NCI-H187 (cell line): ENCODE measurements around the gene UPF3A.
"Not testable (repeated sequence)": the region's sequence is repeated elsewhere in the genome, so short reads cannot be mapped to it uniquely, and the experiment has no call there.

ENCODE experiments used
- DNase-seq, 2 experiments: peaks; one replicate each; lab custom pipeline; 2025; lab: John Stamatoyannopoulos, UW

Gene UPF3A, protein sequence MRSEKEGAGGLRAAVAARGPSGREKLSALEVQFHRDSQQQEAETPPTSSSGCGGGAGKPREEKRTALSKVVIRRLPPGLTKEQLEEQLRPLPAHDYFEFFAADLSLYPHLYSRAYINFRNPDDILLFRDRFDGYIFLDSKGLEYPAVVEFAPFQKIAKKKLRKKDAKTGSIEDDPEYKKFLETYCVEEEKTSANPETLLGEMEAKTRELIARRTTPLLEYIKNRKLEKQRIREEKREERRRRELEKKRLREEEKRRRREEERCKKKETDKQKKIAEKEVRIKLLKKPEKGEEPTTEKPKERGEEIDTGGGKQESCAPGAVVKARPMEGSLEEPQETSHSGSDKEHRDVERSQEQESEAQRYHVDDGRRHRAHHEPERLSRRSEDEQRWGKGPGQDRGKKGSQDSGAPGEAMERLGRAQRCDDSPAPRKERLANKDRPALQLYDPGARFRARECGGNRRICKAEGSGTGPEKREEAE

DNA sequence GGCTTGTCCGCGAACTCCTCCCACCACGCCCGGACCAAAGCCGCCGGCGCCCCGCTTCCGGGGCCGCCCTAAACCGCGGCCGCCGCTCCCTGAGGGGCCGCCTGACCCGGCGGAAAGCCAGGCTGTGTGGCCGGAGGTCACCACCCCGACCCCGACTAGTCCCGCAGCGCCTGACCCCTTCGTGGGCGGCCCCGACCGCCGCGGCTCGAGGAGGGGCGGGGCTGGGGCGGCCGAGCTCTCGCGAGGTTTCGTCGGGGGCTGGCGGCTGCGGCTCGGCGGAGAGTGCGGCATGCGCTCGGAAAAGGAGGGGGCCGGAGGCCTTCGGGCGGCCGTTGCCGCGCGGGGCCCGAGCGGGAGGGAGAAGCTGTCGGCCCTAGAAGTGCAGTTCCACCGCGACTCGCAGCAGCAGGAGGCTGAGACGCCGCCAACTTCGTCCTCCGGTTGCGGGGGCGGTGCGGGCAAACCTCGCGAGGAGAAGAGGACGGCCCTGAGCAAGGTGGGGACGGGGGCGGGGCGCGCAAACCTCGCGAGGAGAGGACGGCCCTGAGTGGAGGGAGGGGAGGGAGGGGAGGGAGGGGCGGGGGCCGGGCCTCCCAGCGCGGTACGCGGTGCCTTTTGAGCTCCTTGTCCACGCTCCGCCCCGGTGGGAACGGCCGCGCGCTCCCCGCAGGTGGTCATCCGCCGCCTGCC is at the start of gene UPF3A:
UPF3A (plus strand) TSS at position 251 of the 690 bp plus-strand sequence; CDS start at position 290, 39 bp downstream.
- DNase-seq = peak; percentile 97

DNA sequence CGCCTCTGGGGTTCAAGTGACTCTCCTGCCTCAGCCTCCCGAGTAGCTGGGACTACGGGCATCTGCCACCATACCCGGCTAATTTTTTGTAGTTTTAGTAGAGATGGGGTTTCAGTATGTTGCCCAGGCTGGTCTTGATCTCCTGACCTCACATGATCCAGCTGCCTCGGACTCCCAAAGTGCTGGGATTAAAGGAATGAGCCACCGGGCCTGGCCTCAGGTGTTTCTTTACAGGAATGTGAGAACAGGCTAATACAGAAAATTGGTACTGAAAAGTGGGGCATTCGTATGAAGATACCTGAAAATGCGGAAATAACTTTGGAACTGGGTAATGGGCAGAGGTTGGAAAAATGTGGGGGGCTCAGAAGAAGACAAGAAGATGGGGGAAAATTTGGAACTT is 49.5 kb upstream of the UPF3A start:
- DNase-seq = no peak

DNA sequence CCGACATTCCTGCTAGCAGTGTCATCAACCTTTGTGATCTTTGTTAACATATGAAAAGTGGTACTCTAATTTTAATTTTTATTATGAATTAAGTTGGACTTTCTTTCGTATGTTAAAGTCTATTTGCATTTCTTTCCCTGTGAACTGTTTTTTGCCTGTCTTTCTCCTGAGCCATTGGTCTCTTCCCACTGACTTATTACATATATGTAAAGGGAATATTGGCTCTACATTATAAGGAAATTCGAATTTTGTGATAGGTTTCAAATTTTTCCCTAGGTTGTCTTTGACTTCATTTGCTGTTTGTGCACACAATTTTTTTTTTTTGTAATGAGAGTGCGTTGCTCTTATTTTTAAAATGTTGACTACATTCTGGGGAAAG is 47.1 kb upstream of the UPF3A start:
- no peak for DNase-seq

DNA sequence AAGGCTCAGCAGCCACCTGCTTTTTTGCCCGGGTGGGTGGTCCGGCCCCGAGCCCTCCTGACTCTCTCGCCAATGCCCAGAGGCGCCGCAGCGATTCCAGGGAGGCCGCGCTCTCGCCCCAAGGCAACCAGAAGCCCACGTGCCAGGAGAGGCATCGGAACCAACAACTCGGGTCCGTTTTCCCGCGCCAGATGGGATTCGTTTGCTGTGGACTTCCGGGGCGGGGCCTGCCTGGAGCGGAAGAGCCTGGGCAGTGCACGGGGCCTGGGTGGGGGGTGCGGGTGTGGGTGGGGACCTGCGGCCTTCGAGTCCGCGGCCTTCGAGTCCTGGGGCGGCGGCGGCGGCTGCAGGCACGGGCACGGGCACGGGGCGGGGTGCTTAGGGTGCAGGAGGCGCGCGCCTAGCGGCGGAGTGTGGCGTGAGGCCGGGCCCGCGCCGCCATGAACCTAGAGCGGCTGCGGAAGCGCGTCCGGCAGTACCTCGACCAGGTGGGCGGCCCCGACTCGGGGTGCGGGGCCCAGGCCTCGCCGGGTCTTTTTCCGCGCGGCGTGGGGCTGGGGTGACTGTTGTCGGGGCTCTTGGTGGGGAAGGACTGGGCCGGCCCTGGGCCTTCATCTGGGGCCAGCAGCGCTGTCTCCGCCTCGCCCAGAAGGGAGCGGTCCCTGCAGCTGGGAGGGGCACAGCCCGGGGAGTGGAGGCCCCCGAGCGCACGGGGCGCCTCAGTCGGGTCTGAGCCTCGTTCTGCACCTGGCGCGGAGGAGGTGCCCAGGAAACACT is 46.6 kb upstream of the UPF3A start, which contains the start of gene CDC16:
CDC16 (plus strand) TSS at position 253 of the 777 bp plus-strand sequence; CDS start at position 441, 188 bp downstream.
- peak; percentile 85 to 99 for DNase-seq

DNA sequence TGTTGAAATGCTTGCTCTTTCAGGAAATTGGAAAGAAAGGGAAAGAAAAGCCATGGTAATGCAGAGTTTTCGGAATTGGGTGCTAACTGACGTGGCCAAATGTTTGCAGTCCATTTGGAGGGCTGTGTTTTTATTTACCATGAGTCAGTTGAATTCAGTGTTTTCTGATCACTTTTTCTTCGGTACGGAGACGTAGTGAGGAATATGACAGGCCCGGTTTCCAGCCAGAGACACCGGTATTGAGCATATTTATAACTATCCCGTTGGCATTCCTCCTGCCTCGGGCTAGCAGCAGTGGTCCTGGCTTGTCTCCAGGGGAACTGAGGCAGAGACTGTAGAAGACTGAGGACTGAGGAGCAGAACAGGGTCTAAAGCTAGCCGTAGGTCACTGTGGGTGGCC is 45.7 kb upstream of the UPF3A start:
- no peak for DNase-seq

DNA sequence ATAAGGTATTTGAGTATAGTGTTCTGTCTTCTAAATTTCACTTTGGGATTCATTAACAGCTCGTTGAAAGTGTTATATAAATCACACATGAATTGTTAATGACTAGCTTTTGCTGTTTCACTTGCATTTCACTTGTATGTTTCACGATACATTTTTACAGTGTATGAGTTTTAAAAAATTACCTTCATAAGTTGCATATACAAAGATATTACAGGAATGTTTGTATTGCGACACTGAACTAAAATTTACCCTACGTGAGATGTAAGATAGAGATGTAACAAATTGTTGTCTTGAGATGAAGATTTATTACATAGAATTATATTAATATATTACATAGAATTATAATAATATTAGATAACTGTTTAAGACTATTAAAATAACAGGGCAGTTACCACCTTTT is 45.2 kb upstream of the UPF3A start:
- DNase-seq = no peak

DNA sequence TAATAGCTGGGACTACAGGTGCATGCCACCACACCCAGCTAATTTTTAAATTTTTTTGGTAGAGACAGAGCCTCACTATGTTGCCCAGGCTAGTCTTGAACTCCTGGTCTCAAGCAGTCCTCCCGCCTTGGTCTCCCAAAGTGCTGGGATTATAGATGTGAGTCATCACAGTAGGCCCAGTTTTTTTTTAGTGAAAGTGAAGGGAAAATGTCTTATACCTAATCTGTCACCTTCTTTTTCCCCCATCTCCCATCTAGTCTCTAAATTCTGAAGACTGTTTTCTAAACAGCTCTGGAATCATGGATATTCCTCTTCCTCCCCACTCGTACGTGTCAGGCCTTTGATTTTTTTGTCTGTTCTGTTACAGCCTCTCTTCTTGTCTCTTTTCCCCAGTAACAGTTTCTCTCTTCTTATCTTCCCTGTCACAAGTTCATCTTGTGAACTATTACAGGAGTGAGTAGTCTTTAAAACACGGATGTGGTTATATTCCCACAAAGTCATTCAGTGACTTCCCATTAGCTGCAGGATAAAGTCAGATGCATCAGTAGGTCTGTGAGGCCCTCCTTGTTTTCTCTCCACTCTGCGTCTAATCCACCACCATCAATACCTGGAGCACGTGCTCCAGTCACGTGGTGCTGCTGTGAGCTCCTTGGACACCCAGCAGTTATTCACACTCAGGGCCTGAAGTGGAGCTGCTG is 43.8 kb upstream of the UPF3A start:
- no peak for DNase-seq

DNA sequence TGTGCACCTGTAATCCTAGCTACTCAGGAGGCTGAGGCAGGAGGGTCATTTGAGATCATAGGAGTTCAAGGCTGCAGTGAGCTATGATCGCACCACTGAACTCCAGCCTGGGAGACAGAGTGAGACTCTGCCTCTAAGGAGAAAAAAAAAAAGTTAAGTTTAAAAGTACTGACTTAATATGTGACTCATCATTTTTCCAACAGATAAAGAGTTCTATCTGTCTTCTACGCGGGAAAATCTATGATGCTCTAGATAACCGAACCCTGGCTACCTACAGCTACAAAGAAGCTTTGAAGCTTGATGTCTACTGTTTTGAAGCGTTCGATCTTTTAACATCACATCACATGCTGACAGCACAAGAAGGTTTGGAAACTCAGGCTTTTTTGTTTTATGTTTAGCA is 39.5 kb upstream of the UPF3A start:
- no peak for DNase-seq

DNA sequence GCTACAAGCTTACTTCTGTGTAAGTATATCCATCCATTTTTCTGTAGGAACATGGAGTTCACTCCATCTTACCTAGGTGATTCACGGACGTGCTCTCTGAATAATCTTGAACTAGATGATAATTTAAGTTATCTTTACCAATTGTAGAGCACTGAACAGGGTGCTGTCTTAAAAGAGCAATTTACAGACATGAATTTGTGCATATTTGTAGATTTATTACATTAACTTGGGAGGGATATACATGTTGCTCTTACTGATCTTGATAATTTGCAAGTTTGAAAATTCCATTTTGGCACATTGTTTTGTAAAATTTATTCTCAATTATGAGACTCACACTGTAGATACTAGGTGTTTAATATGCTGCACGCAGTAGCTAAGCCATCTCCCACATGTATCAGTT is 37.4 kb upstream of the UPF3A start:
- no peak for DNase-seq

DNA sequence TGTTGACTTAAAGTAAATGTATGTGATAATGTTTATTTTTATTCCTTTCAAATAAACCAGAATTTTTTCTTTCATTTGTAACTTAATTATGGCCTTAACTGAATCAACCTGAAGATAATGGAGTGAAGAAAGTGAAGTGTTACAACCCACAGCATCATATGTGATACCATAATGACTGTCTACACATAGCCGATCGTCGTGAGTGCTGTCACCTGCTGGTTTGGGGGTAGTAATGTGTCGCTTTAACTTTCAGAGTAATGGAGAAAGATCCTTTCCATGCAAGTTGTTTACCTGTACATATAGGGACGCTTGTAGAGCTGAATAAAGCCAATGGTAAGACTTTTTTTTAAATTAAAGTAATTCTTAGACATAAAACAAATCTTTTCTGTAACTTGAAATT is 36.8 kb upstream of the UPF3A start:
- no peak for DNase-seq

DNA sequence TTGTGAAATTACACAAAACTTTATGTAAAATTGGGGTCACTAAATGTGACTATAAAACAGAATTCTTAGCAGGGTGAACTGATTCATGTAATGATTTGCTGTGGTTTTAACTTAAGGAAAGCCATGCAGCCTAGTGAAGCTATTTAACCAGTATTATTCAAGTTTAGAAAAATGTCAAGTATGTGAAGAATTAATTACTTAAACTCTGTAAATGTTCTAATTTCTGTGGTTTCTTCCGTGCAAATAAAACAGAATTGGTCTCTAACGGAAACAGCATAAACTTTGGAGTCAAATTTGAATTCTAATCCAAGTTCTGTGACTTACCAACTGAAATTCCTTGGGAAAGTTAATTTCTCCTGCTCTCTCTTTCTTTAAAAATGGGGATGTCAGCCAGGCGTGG is 33.4 kb upstream of the UPF3A start:
- DNase-seq = no peak

DNA sequence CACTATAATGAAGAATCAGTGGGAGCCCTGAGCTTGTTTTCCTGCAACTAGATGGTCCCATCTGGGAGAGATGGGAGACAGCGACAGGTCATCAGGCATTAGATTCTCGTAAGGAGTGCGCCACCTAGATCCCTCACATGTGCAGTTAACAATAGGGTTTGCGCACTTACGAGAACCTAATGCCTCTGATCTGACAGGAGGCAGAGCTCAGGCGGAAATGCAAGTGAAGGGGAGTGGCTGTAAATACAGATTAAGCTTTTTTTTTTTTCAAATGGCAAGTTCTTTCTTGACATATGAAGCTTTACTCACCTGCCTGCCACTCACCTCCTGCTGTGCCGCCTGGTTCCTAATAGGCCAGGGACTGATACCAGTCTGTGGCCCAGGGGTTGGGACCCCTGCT is 32.3 kb upstream of the UPF3A start:
- no peak for DNase-seq

DNA sequence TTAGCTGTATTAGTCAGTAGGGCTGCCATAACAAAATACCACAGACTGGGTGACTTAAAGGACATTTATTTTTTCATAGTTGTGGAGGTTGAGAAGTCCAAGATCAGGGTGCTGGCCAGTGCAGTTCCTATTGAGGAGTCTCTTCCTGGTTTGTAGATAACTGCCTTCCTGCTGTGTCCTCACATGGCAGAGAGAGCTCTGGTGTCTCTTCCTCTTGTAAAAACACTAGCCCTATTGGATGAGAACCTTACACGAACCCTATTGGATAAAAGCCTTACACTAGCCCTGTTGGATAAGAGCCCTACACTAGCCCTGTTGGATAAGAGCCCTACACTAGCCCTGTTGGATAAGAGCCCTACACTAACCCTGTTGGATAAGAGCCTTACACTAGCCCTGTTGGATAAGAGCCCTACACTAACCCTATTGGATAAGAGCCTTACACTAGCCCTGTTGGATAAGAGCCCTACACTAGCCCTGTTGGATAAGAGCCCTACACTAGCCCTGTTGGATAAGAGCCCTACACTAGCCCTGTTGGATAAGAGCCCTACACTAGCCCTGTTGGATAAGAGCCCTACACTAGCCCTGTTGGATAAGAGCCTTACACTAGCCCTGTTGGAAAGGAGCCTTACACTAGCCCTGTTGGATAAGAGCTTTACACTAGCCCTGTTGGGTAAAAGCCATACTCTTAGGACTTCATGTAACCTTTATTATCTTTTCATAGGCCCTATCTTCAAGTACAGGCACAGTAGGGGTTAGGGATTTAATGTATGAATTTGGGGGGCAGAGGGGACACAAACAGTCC is 29.6 kb upstream of the UPF3A start:
- not testable (repeated sequence) for DNase-seq

DNA sequence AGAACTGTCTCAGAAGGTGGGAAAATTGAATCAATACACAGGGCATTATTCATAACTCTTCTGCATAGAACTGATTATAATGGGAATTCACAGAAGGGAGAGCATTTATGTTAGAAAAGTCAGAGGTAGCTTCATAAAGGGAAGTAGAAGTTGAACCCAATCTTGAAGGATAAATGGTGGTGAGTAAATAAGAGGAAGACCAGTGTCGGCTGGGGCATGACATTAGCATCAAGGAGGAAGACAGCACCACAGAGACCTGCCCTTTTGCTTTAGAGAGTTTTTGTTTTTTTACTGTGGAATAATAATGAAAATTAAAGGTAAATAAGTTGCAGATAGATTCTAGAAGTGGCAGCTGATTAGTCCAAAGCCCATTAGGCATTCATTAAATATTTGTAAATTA is 24.9 kb upstream of the UPF3A start:
- DNase-seq = no peak

DNA sequence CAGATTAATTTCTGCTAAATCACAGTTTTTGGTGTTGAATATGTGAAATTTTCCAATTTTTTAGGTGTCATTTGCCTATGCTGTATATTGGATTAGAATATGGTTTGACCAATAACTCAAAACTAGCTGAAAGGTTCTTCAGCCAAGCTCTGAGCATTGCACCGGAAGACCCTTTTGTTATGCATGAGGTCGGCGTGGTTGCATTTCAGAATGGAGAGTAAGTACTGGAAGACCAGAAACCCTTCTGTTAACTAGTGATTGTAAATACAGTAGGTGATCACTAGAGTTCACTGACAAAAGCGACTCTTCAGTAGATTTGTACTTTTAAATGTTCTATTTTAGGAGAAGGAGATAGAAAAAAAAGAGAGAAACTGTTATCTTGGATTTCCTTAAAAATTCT is 24.4 kb upstream of the UPF3A start:
- DNase-seq = no peak

DNA sequence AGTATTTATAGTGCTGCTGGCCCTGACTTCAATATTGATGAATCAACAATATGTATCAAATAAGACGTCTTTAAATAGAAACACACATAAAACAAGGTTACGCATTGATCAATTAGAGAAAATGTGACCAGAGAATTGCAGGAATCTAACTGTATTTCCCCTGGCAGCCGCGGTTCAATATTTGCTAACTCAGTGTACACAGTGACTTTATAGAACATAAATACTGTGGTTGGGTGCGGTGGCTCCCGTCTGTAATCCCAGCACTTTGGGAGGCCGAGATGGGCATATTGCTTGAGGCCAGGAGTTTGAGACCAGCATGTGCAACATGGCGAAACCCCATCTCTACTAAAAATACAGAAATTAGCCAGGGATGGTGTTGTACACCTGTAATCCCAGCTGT is 22.8 kb upstream of the UPF3A start:
- no peak for DNase-seq

DNA sequence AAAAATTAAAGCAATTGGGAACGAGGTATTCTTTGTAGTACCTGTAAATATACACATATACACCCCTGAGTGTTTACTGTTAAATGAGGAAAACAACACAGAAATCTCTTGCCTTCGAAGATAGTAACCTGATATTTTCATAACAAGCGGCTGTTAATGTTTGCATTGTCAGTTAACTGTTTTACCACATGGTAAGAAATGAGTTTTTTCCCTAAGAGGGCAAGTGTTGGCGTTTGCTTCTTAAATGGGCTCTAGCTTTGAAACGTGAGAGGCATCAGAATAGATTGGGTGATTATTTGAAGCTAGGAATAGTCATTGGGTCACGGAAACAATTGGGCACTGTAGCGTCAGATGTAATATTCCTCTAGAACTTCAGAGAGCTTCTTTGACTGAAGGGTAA is 22.0 kb upstream of the UPF3A start:
- DNase-seq = no peak

DNA sequence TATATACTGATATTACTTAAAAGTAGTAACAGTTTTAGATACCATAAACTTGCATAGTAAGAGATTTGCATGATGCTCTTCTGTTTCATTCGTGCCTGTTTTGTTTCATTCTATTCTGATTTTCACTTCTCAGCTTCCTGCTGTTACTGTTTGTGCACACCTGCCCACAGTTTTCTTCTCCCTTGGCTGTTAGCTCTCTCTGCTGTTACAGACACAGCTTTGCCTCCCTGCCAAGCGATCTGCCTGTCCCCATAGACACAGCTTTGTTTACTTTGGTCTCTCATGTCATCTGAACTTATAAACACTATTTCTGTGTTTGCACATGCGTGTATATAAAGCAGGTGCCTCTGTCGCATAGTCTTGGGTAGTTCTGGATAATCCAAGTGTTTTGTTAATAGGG is 21.4 kb upstream of the UPF3A start:
- peak; percentile 28 to 49 for DNase-seq

DNA sequence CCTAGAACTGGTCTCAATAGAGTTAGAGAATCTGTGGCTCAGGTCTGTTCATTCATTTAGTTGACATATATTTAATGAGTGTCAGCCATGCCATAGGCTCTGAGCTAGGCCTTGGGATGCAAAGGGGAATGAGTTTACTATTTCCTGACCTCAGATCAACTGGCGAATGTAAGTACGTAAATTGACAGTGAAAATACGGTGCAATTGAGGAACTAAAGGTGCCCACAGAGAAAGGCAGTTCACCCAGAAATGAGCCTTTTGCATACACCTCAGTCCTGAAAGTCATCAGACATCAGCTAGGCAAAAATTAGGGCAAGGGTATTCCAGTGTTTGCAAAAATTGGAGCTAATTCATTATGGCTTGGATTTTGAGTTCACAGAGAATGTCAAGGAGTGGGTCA is 20.6 kb upstream of the UPF3A start:
- DNase-seq = no peak

DNA sequence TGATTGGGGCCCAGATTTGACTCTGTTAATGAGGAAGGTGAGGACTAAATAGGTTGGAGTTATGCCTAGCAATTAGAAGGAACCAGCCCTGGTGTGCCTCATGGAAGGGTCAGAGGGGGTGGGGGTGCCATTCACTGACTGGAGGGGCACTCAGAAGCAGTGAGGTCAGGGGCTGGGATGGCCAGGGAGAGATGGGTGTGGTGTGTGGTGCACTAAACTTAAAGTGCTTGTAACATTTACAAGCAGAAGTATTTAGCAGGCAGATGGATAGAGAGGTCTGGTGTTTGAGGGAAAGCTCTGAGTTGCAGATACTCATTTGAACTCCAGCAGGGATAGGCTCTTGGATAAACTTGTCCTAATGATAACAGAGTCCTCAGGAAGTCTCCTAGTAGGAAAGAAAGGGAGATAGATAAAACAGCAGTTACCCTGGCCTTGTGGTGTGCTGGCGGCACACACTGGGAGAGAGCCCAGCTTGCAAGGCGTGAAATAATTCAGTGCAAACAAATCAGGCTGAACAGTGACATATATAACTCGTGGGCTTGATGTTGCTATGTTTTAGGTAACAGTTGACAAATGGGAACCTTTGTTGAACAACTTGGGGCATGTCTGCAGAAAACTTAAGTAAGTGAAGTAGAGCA is 20.0 kb upstream of the UPF3A start:
- no peak for DNase-seq

DNA sequence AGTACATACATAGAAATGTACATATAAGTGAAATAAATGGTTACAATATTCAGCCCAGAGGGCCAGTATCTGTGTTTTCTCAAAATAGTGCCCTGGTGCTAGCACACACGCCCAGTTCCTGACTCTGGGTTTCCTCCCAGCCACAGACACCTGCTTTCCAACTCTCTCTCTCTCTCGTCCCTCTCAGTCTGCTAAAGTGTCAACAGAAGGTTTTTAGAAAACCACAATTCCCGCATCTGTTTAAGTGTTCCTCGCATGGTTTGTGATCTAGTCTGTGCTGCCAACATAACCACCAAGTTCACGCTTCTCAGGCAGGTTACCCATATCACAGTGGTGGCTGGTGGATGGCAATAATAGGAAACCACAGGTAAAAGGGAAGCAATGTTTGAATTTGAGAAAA is 17.8 kb upstream of the UPF3A start:
- peak in 1 of 2 experiments; percentile 38 for DNase-seq
